SU-DHL-6 (cell line): ENCODE measurements around the gene IFNL1.

Experiments used
- H2AFZ ChIP-seq: fragments of 200-600 bp; sonication (generic); 2 replicates; pipeline ENCODE4 v1.6.1; 2014; ENCODE audit warnings: low read depth, mild to moderate bottlenecking, moderate library complexity, mixed read lengths, antibody characterized with exemption, low read length; ENCODE audit not compliant: severe bottlenecking
- H3F3A ChIP-seq: fragments of 200-600 bp; shearing (Covaris generic); 2 replicates; pipeline ENCODE4 v1.6.0; 2016; ENCODE audit warnings: antibody characterized with exemption, mild to moderate bottlenecking; ENCODE audit not compliant: insufficient read depth
- H3K27ac ChIP-seq: fragments of 200-600 bp; sonication (generic); 2 replicates; pipeline ENCODE4 v1.5.1; 2016; ENCODE audit warnings: low read depth, mild to moderate bottlenecking, low read length, moderate library complexity, mixed read lengths
- H3K27me3 ChIP-seq: fragments of 200-600 bp; sonication (generic), shearing (Covaris generic); 2 replicates; pipeline ENCODE4 v1.6.0; 2014; ENCODE audit warnings: mild to moderate bottlenecking, low read length
- H3K36me3 ChIP-seq: fragments of 200-600 bp; sonication (generic); 2 replicates; pipeline ENCODE4 v1.6.1; 2014; ENCODE audit warnings: mild to moderate bottlenecking, low read length, mixed read lengths
- H3K4me2 ChIP-seq: fragments of 300-600, 200-600 bp; shearing (Covaris generic), sonication (generic); 2 replicates; pipeline ENCODE4 v1.6.0; 2014; ENCODE audit warnings: low read length, low read depth, mild to moderate bottlenecking; ENCODE audit not compliant: poor library complexity, severe bottlenecking
- H3K4me3 ChIP-seq: fragments of 200-600 bp; sonication (generic); 2 replicates; pipeline ENCODE4 v1.5.1; 2014; ENCODE audit warnings: antibody characterized with exemption, low read length, mild to moderate bottlenecking, mixed read lengths; ENCODE audit not compliant: insufficient read depth, poor library complexity, severe bottlenecking
- H3K79me2 ChIP-seq: fragments of 200-600 bp; sonication (generic); 2 replicates; pipeline ENCODE4 v1.6.1; 2014; ENCODE audit warnings: mild to moderate bottlenecking, low read length, moderate library complexity; ENCODE audit not compliant: insufficient read depth
- H3K9ac ChIP-seq: fragments of 200-600 bp; sonication (generic); 2 replicates; pipeline ENCODE4 v1.7.0; 2014; ENCODE audit warnings: mild to moderate bottlenecking, low read length
- H3K9me2 ChIP-seq: fragments of 200-600 bp; sonication (generic); replicated peaks from 2 replicates; pipeline ENCODE4 v1.6.1; 2014; ENCODE audit warnings: low read length; ENCODE audit not compliant: insufficient read depth
- H3K9me3 ChIP-seq: fragments of 200-600 bp; sonication (generic); 2 replicates; pipeline ENCODE4 v1.6.1; 2014; ENCODE audit warnings: low read length, mixed read lengths; ENCODE audit not compliant: insufficient read depth
- H4K20me1 ChIP-seq: fragments of 200-600 bp; sonication (generic); 2 replicates; pipeline ENCODE4 v1.6.1; 2014; ENCODE audit warnings: low read depth, mild to moderate bottlenecking, antibody characterized with exemption, low read length, moderate library complexity, mixed read lengths
- EZH2phosphoT487 ChIP-seq: fragments of 200-600 bp; sonication (generic), shearing (Covaris generic); conservative IDR thresholded peaks from 2 replicates; pipeline ENCODE4 v1.6.1; 2018; ENCODE audit warnings: mild to moderate bottlenecking, antibody characterized with exemption, low read length, moderate library complexity, mixed read lengths
- TF ChIP-seq, protein P1 (sequence below): fragments of 200-600 bp; sonication (generic); IDR thresholded peaks from one replicate; pipeline ENCODE4 v1.5.1; 2017; ENCODE audit warnings: antibody characterized with exemption, mild to moderate bottlenecking, low read length, moderate library complexity; ENCODE audit not compliant: insufficient read depth, poor library complexity, severe bottlenecking

IFNL1 gene

DNA sequence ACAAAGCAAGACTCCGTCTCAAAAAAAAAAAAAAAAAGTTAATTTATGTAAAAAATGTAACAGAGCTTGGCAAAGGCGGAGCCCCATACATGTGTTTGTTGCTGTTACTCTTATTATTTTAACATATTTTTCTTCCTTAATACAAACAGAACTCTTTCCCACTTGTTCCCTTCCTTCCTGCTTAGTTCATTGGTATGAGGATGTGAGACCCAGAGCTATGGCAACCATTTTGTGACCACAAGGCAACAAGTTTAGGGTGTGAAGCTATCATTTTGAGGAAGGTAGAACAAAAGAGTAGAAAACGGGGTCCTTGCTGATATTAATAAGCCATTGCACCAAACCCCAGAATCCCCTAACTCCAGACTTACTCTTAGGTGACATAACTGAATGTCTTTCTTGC lies 5.4 kb downstream of the IFNL1 start:
- no peak overlapping the region for H2AFZ ChIP-seq
- no peak overlapping the region for H3K27ac ChIP-seq
- no peaks in the 10 kb centered on the region for H3K79me2 ChIP-seq
- no peaks in the 10 kb centered on the region for H3K9me2 ChIP-seq
- H3K4me2 ChIP-seq = no peak overlapping the region
- H3F3A ChIP-seq = no peaks in the 10 kb centered on the region
- no peaks in the 10 kb centered on the region for H3K36me3 ChIP-seq
- H3K9ac ChIP-seq = no peak overlapping the region
- H3K27me3 ChIP-seq = no peaks in the 10 kb centered on the region
- no peaks in the 10 kb centered on the region for H4K20me1 ChIP-seq
- H3K9me3 ChIP-seq = no peaks in the 10 kb centered on the region
- no peak overlapping the region for H3K4me3 ChIP-seq
- no peak for TF ChIP-seq EZH2phosphoT487
- TF ChIP-seq, protein P1, sequence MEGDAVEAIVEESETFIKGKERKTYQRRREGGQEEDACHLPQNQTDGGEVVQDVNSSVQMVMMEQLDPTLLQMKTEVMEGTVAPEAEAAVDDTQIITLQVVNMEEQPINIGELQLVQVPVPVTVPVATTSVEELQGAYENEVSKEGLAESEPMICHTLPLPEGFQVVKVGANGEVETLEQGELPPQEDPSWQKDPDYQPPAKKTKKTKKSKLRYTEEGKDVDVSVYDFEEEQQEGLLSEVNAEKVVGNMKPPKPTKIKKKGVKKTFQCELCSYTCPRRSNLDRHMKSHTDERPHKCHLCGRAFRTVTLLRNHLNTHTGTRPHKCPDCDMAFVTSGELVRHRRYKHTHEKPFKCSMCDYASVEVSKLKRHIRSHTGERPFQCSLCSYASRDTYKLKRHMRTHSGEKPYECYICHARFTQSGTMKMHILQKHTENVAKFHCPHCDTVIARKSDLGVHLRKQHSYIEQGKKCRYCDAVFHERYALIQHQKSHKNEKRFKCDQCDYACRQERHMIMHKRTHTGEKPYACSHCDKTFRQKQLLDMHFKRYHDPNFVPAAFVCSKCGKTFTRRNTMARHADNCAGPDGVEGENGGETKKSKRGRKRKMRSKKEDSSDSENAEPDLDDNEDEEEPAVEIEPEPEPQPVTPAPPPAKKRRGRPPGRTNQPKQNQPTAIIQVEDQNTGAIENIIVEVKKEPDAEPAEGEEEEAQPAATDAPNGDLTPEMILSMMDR = no peak

DNA sequence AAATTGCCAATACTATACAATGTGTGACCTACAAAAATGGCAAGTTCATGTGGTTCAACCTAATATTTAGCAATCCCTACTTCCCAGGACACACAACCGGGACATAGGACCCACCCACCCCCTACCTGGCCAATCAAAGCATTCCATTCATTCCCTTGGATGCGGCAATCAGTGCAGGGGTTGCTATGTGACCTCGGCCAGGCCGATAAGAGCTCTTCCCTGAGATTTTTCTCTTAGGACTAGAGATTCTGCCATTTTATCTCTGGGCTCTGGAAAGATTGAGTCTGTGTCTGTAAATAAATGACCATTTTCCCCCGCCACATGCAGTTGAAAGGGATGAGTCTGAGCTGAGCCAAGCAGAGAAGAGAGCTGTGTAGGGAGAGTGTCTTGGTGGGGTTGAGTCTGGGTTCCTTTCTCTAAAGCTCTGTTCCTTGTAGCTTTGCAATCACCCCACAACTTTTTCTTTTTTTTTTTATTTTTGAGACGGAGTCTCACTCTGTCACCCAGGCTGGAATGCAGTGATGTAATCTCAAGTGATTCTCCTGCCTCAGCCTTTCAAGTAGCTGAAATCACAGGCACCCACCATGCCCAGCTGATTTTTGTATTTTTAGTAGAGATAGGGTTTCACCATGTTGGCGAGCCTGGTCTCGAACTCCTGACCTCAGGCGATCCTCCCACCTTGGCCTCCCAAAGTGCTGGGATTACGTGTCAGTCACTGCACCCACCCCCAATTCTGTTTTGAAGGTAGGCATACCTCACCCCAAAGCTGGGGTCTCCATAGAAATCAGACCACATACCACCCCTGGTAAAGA lies 7.4 kb downstream of the IFNL1 start:
- TF ChIP-seq, protein P1 = no peak
- H4K20me1 ChIP-seq = no peaks in the 10 kb centered on the region
- H3K4me2 ChIP-seq = no peak overlapping the region

DNA sequence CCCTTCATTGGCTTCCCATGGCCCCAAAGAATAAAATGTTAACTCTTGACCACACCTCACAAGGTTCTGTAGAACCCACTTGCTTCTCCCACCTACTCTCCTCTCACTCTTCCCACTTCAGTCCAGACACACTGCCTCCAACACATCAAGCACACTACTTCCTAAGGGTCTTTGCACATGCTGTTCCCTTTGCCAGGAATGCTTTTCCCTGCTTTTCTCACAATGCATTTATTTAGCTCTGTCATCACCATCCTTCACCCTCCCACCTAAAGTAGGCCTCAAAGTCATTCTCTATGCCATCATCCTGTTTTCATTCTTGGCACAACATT lies 7.9 kb downstream of the IFNL1 start:
- Histone ChIP-seq H3K27ac (no peak overlapping the region), H3K9me2 (no peaks in the 10 kb centered on the region), H3K79me2 (no peaks in the 10 kb centered on the region), H3F3A (no peaks in the 10 kb centered on the region), H3K27me3 (no peaks in the 10 kb centered on the region), H2AFZ (no peak overlapping the region), H3K36me3 (no peaks in the 10 kb centered on the region), H3K9ac (no peak overlapping the region), H3K4me2 (no peak overlapping the region), H4K20me1 (no peaks in the 10 kb centered on the region), H3K9me3 (no peaks in the 10 kb centered on the region), H3K4me3 (no peak overlapping the region)
- TF ChIP-seq EZH2phosphoT487 = no peak
- TF ChIP-seq, protein P1 = no peak

More for the DNA sequence above, 7.4 kb downstream of the IFNL1 start:
- H3K9ac ChIP-seq = no peak overlapping the region
- no peaks in the 10 kb centered on the region for H3K27me3 ChIP-seq
- no peaks in the 10 kb centered on the region for H3K36me3 ChIP-seq
- no peak overlapping the region for H3K4me3 ChIP-seq
- no peak overlapping the region for H3K27ac ChIP-seq
- H3K79me2 ChIP-seq = no peaks in the 10 kb centered on the region
- H3F3A ChIP-seq = no peaks in the 10 kb centered on the region
- no peaks in the 10 kb centered on the region for H3K9me3 ChIP-seq
- no peaks in the 10 kb centered on the region for H3K9me2 ChIP-seq
- no peak overlapping the region for H2AFZ ChIP-seq
